Panc1 (cell line): Measurements from ENCODE around the gene TGFB3. TPM values are rescaled to one million over a fixed set of nuclear protein-coding genes. Genes with fewer than 3 reads are reported as not detected.

ENCODE experiments used
- ATAC-seq: fragments of 200-7000 bp; cut with Tn5 transposase; 2 replicates; pipeline ENCODE4 v1.9.1; 2020; ENCODE audit warnings: mild to moderate bottlenecking, moderate library complexity
- BruUV-seq: library from RNA; stranded (reverse); fragments of 400-500 nt; replicated peaks from 2 replicates; lab custom pipeline; 2021; lab: Mats Ljungman, UMichigan
- CTCF ChIA-PET: fragments of 300-600 bp; sonication (Branson Sonifier 250); formaldehyde crosslinking; loops from one replicate; lab custom pipeline; 2022; ENCODE audit warnings: antibody characterized with exemption; lab: Charles Lee
- POLR2A ChIA-PET: fragments of 300-600 bp; sonication (Branson Sonifier 250); formaldehyde crosslinking; loops from one replicate; lab custom pipeline; 2022; ENCODE audit warnings: antibody characterized with exemption; lab: Charles Lee
- DNase-seq: peaks from one replicate; pipeline ENCODE4 v3.0.0-alpha.2; 2010; ENCODE audit warnings: low read depth, low spot score
- H3K27ac ChIP-seq: 2 replicates; pipeline ENCODE4 v1.5.1; 2011; ENCODE audit warnings: mild to moderate bottlenecking, low read length, inconsistent platforms
- H3K27me3 ChIP-seq: fragments of 200-500 bp; sonication (Bioruptor generic); 2 replicates; pipeline ENCODE4 v1.6.0; 2014; ENCODE audit warnings: low read length, inconsistent platforms; ENCODE audit not compliant: control insufficient read depth, insufficient read depth
- H3K36me3 ChIP-seq: fragments of 200-500 bp; sonication (Bioruptor generic); 2 replicates; pipeline ENCODE4 v1.5.1; 2014; ENCODE audit warnings: inconsistent platforms, mild to moderate bottlenecking, low read length, moderate library complexity; ENCODE audit not compliant: control insufficient read depth, insufficient read depth
- H3K4me1 ChIP-seq: 2 replicates; pipeline ENCODE4 v1.5.1; 2011; ENCODE audit warnings: inconsistent platforms, mild to moderate bottlenecking, low read length, moderate library complexity; ENCODE audit not compliant: control insufficient read depth, insufficient read depth
- H3K4me3 ChIP-seq, 2 experiments: 2 replicates each; pipeline ENCODE4 v1.5.1; 2011 to 2012; ENCODE audit warnings: low read depth in 2 of 2, low read length in 2 of 2, mild to moderate bottlenecking in 2 of 2, inconsistent platforms in 1 of 2, moderate library complexity in 1 of 2
- H3K9me3 ChIP-seq: fragments of 200-500 bp; sonication (Bioruptor generic); 2 replicates; pipeline ENCODE4 v1.5.1; 2014; ENCODE audit warnings: low read depth, mild to moderate bottlenecking, inconsistent platforms, low read length, moderate library complexity; ENCODE audit not compliant: control insufficient read depth, insufficient read depth
- POLR2AphosphoS5 ChIP-seq: IDR thresholded peaks from 2 replicates; pipeline ENCODE4 v1.6.1; 2012; ENCODE audit warnings: mild to moderate bottlenecking, low read depth, low read length, moderate library complexity
- SIN3A ChIP-seq: IDR thresholded peaks from 2 replicates; pipeline ENCODE4 v1.6.1; 2012; ENCODE audit warnings: low read depth, mild to moderate bottlenecking, low read length, moderate library complexity, borderline replicate concordance; ENCODE audit not compliant: insufficient read depth
- TCF7L2 ChIP-seq: IDR thresholded peaks from 2 replicates; pipeline ENCODE4 v1.6.1; 2011; ENCODE audit warnings: mild to moderate bottlenecking, low read depth, low read length, inconsistent platforms
- in situ Hi-C: cut with HindIII; loops from 2 replicates; pipeline ENCODE4 v1.10.0; 2016; ENCODE audit warnings: low sequenced_read_pairs, low pct_unique_long_range_greater_than_20kb
- intact Hi-C: fragments of 100-400 bp; cut with micrococcal nuclease; formaldehyde crosslinking; loops from one replicate; pipeline ENCODE4 v1.10.0; 2022; ENCODE audit not compliant: unreplicated experiment
- total RNA-seq: library from RNA; stranded (reverse); gene quantifications from one replicate; pipeline ENCODE4 v1.2.1, GENCODE V29; 2021; ENCODE audit not compliant: unreplicated experiment
- TF ChIP-seq, protein P1 (sequence below): fragments of 450-650 bp; IDR thresholded peaks from 2 replicates; pipeline ENCODE4 v1.5.1; 2017; ENCODE audit warnings: mild to moderate bottlenecking
- TF ChIP-seq, protein P2 (sequence below), 2 experiments: IDR thresholded peaks; 2 replicates each; pipeline ENCODE4 v1.6.1; 2011 to 2012; ENCODE audit warnings: low read depth in 2 of 2, control low read depth in 1 of 2, low read length in 1 of 2, mild to moderate bottlenecking in 1 of 2, moderate library complexity in 1 of 2; ENCODE audit not compliant: insufficient read depth in 1 of 2

Gene TGFB3
- total RNA-seq, 1 experiment from 2014 or later = 9.6 TPM

DNA sequence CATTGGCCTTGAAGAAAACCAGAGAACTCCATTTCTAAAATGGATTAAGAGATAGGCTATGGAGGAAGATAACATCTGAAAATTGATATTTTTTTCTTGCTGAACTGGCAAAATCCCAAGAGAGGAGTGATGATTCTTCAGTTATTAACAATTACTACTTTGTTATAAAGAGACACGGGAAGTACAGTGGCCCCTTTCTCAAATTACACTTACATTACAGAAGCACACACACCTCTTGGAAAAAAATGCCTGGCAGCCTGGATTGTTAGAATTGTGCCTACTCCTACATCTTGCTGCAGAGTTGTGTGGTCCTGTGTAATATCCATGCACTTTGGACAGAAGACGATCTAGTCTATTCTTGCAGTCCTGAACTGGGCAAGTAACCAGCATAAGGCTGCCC, 71.7 kb downstream of the TGFB3 start:
- CTCF ChIA-PET = no interaction called here

DNA sequence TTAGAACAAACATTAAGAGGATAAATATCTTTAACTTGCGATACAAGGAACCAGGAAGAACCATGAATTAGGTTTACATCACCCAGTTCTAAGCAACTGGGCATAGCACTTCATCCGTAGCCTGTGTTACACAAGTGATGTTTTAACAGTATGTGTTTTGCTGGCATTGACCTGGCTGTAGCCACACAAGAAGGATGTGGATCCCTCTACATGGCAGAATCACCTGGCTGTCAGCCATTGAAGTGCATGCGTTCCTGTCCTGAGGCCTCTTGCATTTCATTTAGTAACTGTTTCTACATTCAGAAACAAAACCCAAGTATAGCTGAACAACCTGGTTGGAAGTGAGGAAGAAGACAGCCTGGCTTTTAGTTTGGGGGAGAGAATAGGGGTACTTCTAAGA, 72.2 kb downstream of the TGFB3 start:
- H3K4me1 ChIP-seq = no peaks in the 10 kb centered on the region
- ChIA-PET POLR2A (no interaction called here), CTCF (no interaction called here)
- H3K4me3 ChIP-seq = no peak overlapping the region
- no peaks in the 10 kb centered on the region for H3K36me3 ChIP-seq
- DNase-seq (no peak), ATAC-seq (no peak)
- intact Hi-C loops = loop anchor here (5.0 to 10.0 kb wide), 2 partner anchors 73 to 195 kb away; partner anchors contain the start of gene TGFB3
- in situ Hi-C loops = no loop called here
- H3K9me3 ChIP-seq = no peaks in the 10 kb centered on the region
- H3K27me3 ChIP-seq = no peaks in the 10 kb centered on the region
- no peak overlapping the region for H3K27ac ChIP-seq
- no peak for TF ChIP-seq TCF7L2
- no TSS peak for BruUV-seq

More for the DNA sequence above, 71.7 kb downstream of the TGFB3 start:
- H3K4me3 ChIP-seq = no peak overlapping the region
- intact Hi-C loops (no loop called here), in situ Hi-C loops (no loop called here)
- no peak for DNase-seq
- H3K36me3 ChIP-seq = no peaks in the 10 kb centered on the region
- no TSS peak for BruUV-seq
- TF ChIP-seq TCF7L2 = no peak
- TF ChIP-seq, protein P1, sequence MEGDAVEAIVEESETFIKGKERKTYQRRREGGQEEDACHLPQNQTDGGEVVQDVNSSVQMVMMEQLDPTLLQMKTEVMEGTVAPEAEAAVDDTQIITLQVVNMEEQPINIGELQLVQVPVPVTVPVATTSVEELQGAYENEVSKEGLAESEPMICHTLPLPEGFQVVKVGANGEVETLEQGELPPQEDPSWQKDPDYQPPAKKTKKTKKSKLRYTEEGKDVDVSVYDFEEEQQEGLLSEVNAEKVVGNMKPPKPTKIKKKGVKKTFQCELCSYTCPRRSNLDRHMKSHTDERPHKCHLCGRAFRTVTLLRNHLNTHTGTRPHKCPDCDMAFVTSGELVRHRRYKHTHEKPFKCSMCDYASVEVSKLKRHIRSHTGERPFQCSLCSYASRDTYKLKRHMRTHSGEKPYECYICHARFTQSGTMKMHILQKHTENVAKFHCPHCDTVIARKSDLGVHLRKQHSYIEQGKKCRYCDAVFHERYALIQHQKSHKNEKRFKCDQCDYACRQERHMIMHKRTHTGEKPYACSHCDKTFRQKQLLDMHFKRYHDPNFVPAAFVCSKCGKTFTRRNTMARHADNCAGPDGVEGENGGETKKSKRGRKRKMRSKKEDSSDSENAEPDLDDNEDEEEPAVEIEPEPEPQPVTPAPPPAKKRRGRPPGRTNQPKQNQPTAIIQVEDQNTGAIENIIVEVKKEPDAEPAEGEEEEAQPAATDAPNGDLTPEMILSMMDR = no peak
- TF ChIP-seq SIN3A = no peak
- no peak for TF ChIP-seq POLR2AphosphoS5
- TF ChIP-seq, protein P2, sequence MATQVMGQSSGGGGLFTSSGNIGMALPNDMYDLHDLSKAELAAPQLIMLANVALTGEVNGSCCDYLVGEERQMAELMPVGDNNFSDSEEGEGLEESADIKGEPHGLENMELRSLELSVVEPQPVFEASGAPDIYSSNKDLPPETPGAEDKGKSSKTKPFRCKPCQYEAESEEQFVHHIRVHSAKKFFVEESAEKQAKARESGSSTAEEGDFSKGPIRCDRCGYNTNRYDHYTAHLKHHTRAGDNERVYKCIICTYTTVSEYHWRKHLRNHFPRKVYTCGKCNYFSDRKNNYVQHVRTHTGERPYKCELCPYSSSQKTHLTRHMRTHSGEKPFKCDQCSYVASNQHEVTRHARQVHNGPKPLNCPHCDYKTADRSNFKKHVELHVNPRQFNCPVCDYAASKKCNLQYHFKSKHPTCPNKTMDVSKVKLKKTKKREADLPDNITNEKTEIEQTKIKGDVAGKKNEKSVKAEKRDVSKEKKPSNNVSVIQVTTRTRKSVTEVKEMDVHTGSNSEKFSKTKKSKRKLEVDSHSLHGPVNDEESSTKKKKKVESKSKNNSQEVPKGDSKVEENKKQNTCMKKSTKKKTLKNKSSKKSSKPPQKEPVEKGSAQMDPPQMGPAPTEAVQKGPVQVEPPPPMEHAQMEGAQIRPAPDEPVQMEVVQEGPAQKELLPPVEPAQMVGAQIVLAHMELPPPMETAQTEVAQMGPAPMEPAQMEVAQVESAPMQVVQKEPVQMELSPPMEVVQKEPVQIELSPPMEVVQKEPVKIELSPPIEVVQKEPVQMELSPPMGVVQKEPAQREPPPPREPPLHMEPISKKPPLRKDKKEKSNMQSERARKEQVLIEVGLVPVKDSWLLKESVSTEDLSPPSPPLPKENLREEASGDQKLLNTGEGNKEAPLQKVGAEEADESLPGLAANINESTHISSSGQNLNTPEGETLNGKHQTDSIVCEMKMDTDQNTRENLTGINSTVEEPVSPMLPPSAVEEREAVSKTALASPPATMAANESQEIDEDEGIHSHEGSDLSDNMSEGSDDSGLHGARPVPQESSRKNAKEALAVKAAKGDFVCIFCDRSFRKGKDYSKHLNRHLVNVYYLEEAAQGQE (IDR thresholded peaks at IDR 0.05; ENCODE audit: insufficient read depth in 1 of 2, low read depth in 2 of 2, low read length in 1 of 2) = no peak
- no peak overlapping the region for H3K27ac ChIP-seq
- no peaks in the 10 kb centered on the region for H3K4me1 ChIP-seq
- POLR2A ChIA-PET = no interaction called here
- ATAC-seq = no peak
- H3K9me3 ChIP-seq = no peaks in the 10 kb centered on the region
- no peaks in the 10 kb centered on the region for H3K27me3 ChIP-seq

Other genes starting within 250 kb of the TGFB3 start
- gene IFT43, start 3.8 kb upstream of the TGFB3 start, total RNA-seq = 20.0 TPM
- 35.0 TPM for gene GPATCH2L, start 169.9 kb upstream of the TGFB3 start, total RNA-seq